Thyroid gland (tissue), 4 donors: ENCODE results near the gene GRIP1. TPM values are rescaled to one million over a fixed set of nuclear protein-coding genes. Genes with fewer than 3 reads are reported as not detected.

Source experiments
- DNase-seq, 2 donors: peaks; one replicate each; pipeline ENCODE4 v3.0.0-alpha.2; 2019
- H3K27ac ChIP-seq, 3 donors: fragments of 200-600 bp; sonication (generic); 1 replicate in 2 of 3; 2 replicates in 1 of 3; pipeline ENCODE4 v1.5.1; 2016 to 2019; ENCODE audit warnings: mild to moderate bottlenecking in 1 of 3, moderate library complexity in 1 of 3
- H3K27me3 ChIP-seq: fragments of 200-600 bp; sonication (generic); one replicate; pipeline ENCODE4 v1.5.1; 2019
- H3K36me3 ChIP-seq, 2 donors: fragments of 200-600 bp; sonication (generic); one replicate each; pipeline ENCODE4 v1.5.1; 2016 to 2019
- H3K4me1 ChIP-seq, 2 donors: fragments of 200-600 bp; sonication (generic); one replicate each; pipeline ENCODE4 v1.5.1; 2017 to 2019
- H3K4me3 ChIP-seq, 3 donors: fragments of 200-600 bp; sonication (generic); replicated peaks in 1 of 3; 1 replicate in 2 of 3; 2 replicates in 1 of 3; pipeline ENCODE4 v1.5.1; 2016; ENCODE audit warnings: mild to moderate bottlenecking in 1 of 3
- H3K9me3 ChIP-seq: fragments of 200-600 bp; sonication (generic); one replicate; pipeline ENCODE4 v1.5.1; 2017
- POLR2A ChIP-seq, 2 donors: fragments of 450-650 bp; IDR thresholded peaks; one replicate each; pipeline ENCODE4 v1.6.1; 2017; ENCODE audit warnings: antibody characterized with exemption in 2 of 2, mild to moderate bottlenecking in 2 of 2, moderate library complexity in 1 of 2
- WGBS, 2 donors: methylation state at CpG; one replicate each; pipeline ENCODE4 v1.1.5; 2017; 5-methylcytosine and 5-hydroxymethylcytosine counted together
- intact Hi-C: fragments of 100-400 bp; cut with DNase I; formaldehyde crosslinking; loops from one replicate; pipeline ENCODE4 v1.15.1; 2023
- total RNA-seq, 4 donors: library from RNA; depleted of rRNA; stranded (reverse); fragments of >200 nt; gene quantifications; one replicate each; pipeline ENCODE4 v1.2.3, GENCODE V29; 2016
- TF ChIP-seq, protein P1 (sequence below), 6 experiments: fragments of 200-600 bp in 3 of 6; fragments of 450-650 bp in 3 of 6; sonication (generic) in 3 of 6; IDR thresholded peaks; one replicate each; pipeline ENCODE4 v1.5.1; 2016 to 2019; ENCODE audit warnings: antibody characterized with exemption in 6 of 6, mild to moderate bottlenecking in 2 of 6, inconsistent platforms in 1 of 6, moderate library complexity in 1 of 6

The GRIP1 gene
- total RNA-seq, 4 donors from 2014 or later, result 9.9 to 21.1 (median 15.6) TPM

DNA sequence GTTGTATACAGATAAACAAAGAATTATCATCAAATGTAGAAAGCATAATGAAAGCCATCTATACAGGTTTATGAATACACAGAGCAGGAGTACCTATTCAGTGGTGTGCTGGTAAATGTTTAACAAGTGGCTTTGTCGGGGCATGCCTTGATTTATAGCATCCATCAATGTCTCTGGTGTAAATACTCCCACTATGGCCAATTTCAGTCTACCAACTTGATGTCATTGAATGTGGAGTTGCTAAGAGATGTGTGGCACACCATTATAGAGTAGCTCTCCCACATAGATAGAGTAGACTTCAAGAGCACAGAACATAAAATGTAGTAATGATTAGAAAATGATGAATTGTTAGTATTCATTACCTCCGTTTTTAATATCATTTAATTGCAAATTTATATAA lies 9.3 kb downstream of the GRIP1 start:
- intact Hi-C loops, result no loop called here
- H3K9me3 ChIP-seq, result no peaks in the 10 kb centered on the region
- H3K4me1 ChIP-seq, result no peaks in the 10 kb centered on the region
- DNase-seq, result no peak
- no peak for TF ChIP-seq POLR2A (IDR thresholded peaks at IDR 0.05)
- TF ChIP-seq, protein P1, sequence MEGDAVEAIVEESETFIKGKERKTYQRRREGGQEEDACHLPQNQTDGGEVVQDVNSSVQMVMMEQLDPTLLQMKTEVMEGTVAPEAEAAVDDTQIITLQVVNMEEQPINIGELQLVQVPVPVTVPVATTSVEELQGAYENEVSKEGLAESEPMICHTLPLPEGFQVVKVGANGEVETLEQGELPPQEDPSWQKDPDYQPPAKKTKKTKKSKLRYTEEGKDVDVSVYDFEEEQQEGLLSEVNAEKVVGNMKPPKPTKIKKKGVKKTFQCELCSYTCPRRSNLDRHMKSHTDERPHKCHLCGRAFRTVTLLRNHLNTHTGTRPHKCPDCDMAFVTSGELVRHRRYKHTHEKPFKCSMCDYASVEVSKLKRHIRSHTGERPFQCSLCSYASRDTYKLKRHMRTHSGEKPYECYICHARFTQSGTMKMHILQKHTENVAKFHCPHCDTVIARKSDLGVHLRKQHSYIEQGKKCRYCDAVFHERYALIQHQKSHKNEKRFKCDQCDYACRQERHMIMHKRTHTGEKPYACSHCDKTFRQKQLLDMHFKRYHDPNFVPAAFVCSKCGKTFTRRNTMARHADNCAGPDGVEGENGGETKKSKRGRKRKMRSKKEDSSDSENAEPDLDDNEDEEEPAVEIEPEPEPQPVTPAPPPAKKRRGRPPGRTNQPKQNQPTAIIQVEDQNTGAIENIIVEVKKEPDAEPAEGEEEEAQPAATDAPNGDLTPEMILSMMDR (IDR thresholded peaks at IDR 0.05), result no peak
- H3K27me3 ChIP-seq, result no peaks in the 10 kb centered on the region
- WGBS, 2 donors, result 93 to 94% methylated on average over 2 of the region's 2 CpGs
- H3K36me3 ChIP-seq, result no peaks in the 10 kb centered on the region
- no peak overlapping the region for H3K4me3 ChIP-seq
- no peak overlapping the region for H3K27ac ChIP-seq

DNA sequence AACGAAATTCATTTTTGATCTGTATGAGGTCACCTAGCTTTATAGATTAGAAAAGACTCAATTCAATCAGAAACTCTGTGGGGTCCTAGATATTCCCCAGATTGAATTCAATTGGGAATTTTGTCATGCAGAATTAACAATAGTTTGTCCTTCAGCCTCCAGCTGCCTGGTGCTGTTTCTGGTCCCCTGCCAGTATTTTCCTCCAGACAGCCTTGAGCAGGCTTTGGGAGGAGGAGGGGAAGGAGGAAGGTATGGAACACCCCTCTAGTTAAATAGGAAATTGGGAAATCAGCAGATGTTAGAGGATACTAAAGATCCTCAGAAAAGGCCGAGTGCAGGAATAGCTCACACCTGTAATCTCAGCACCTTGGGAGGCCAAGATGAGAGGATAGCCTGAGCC lies 10.6 kb downstream of the GRIP1 start:
- H3K4me1 ChIP-seq, result no peaks in the 10 kb centered on the region
- H3K9me3 ChIP-seq, result no peaks in the 10 kb centered on the region
- H3K27me3 ChIP-seq, result no peaks in the 10 kb centered on the region
- WGBS, 2 donors, result 71 to 72% methylated on average over 2 of the region's 2 CpGs
- TF ChIP-seq POLR2A (IDR thresholded peaks at IDR 0.05), result no peak
- TF ChIP-seq, protein P1 (IDR thresholded peaks at IDR 0.05), result no peak
- no peak overlapping the region for H3K4me3 ChIP-seq
- intact Hi-C loops, result no loop called here
- H3K36me3 ChIP-seq, result no peaks in the 10 kb centered on the region
- DNase-seq, result peak in 1 of 2 donors; percentile 7
- no peak overlapping the region for H3K27ac ChIP-seq

DNA sequence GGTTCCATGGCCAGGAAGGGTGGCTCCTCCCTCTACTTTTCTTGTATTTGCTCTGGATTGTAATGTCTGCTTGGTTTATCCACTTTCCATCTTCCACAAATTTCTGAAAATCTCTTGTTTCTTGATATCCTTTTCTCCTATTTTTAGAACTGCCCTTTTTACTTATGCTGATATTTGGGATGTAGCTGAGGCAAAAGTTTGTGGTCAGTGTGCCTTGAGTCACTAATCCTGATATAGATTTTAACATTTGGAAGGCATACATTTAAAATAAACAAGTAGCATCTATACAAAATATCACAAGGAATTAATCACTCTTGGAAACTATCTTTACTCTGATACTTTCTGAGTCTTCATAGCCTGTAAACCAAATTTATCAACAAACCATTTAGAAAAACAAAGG lies 11.0 kb downstream of the GRIP1 start:
- Histone ChIP-seq H3K27ac (no peak overlapping the region), H3K4me1 (no peaks in the 10 kb centered on the region), H3K27me3 (no peaks in the 10 kb centered on the region), H3K9me3 (no peaks in the 10 kb centered on the region), H3K36me3 (no peaks in the 10 kb centered on the region), H3K4me3 (no peak overlapping the region)
- no peak for DNase-seq
- TF ChIP-seq, protein P1 (IDR thresholded peaks at IDR 0.05), result no peak
- no peak for TF ChIP-seq POLR2A (IDR thresholded peaks at IDR 0.05)
- intact Hi-C loops, result no loop called here

DNA sequence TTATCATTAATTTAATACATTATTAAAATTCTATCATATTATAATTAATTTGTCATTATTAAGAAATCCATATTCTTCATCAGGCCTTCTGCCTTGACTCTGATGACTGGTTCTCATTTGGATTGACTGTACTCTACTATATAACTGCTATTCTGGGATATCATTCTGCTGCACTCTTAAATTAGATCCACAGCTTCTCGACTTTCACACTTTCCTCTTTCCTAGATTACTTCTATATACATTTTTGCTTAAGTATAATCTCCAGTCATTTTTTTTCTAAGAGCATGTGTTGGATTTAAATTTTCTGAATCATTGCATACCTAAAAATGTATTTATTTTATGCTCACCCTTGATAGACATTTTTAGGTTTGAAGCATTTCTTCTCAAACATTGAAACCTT lies 12.4 kb downstream of the GRIP1 start:
- H3K4me1 ChIP-seq, result no peaks in the 10 kb centered on the region
- intact Hi-C loops, result no loop called here
- H3K9me3 ChIP-seq, result no peaks in the 10 kb centered on the region
- TF ChIP-seq, protein P1 (IDR thresholded peaks at IDR 0.05), result no peak
- no peak for TF ChIP-seq POLR2A (IDR thresholded peaks at IDR 0.05)
- no peak for DNase-seq
- no peaks in the 10 kb centered on the region for H3K27me3 ChIP-seq
- WGBS, 2 donors, result 85 to 89% methylated on average over 1 of the region's 1 CpG
- no peaks in the 10 kb centered on the region for H3K36me3 ChIP-seq
- no peak overlapping the region for H3K4me3 ChIP-seq
- H3K27ac ChIP-seq, result no peak overlapping the region

DNA sequence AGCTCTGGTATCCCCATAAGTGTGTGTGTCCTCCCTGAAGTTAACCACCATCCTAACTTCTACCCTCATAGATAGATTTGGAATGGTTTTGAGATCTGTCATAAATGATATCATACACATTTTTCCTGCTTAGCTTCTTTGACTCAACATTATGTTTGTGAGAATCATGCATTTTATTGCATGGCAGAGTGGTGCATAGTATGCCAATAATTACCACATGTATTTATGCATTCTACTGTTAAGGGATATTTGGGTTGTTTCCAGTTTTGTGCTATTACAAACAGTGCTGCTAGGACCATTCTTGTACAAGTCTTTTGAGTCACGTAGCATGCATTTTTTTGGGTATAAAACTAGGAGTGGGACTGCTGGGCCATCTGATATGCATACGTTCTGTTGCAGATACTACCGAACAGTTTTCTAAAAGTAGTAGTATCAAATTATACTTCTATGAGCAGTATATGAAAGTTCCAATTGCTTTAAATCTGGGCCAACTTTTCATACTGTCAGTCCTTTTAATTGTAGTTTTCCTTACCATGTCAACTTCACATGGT lies 13.4 kb downstream of the GRIP1 start:
- Histone ChIP-seq H3K9me3 (no peaks in the 10 kb centered on the region), H3K27ac (no peak overlapping the region), H3K36me3 (no peaks in the 10 kb centered on the region), H3K27me3 (no peaks in the 10 kb centered on the region), H3K4me3 (no peak overlapping the region), H3K4me1 (no peaks in the 10 kb centered on the region)
- intact Hi-C loops, result no loop called here
- TF ChIP-seq POLR2A (IDR thresholded peaks at IDR 0.05), result no peak
- no peak for DNase-seq
- 85 to 97% methylated on average over 3 of the region's 3 CpGs for WGBS, 2 donors

DNA sequence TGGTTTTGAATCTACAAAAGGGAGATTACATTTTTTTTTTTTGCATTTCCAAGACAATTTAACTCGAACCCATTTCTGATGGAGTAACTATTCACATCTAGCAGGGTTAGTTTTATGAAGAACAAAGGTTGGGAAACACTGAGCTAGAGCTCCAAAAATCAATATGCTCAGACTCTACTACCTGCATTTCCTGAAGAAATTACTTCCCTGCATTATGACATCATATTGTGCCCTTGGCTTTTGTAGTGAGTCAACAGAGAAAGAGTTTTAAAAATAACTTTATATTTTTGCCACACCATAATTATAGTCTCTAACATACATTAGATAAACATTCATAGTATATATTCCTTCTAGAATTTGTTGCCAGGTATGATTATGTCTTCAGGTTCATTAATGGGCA lies 14.8 kb downstream of the GRIP1 start:
- Histone ChIP-seq H3K27me3 (no peaks in the 10 kb centered on the region), H3K27ac (no peak overlapping the region), H3K4me3 (no peak overlapping the region), H3K36me3 (no peaks in the 10 kb centered on the region), H3K4me1 (no peaks in the 10 kb centered on the region), H3K9me3 (no peaks in the 10 kb centered on the region)
- TF ChIP-seq, protein P1 (IDR thresholded peaks at IDR 0.05), result no peak
- TF ChIP-seq POLR2A (IDR thresholded peaks at IDR 0.05), result no peak
- DNase-seq, result no peak
- intact Hi-C loops, result no loop called here
- WGBS, 2 donors, result 78 to 89% methylated on average over 1 of the region's 1 CpG
